ENCODE results near the gene MYRF.

MYRF gene

DNA sequence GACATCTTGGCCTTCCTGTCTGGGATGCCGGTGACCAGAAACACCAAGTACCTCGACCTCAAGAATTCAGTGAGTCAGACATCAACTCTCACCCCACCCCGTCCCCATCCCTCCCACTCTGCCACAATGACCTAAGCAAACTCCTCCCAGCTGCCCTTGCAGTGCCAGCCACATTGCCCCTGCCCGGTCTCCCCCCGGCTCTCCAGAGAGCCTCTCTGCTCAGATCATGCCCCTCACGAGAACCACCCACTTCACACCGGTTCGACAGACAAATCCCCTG, 23.6 kb upstream of the MYRF start:
- no peak overlapping the region for H3K4me2 ChIP-seq (ENCODE audit: low read depth, low read length, poor library complexity, severe bottlenecking)
- no peaks in the 10 kb centered on the region for H3K27me3 ChIP-seq (ENCODE audit: insufficient read depth, low read length, poor library complexity, severe bottlenecking)
- H2AFZ ChIP-seq (ENCODE audit: low read length), result no peak overlapping the region

DNA sequence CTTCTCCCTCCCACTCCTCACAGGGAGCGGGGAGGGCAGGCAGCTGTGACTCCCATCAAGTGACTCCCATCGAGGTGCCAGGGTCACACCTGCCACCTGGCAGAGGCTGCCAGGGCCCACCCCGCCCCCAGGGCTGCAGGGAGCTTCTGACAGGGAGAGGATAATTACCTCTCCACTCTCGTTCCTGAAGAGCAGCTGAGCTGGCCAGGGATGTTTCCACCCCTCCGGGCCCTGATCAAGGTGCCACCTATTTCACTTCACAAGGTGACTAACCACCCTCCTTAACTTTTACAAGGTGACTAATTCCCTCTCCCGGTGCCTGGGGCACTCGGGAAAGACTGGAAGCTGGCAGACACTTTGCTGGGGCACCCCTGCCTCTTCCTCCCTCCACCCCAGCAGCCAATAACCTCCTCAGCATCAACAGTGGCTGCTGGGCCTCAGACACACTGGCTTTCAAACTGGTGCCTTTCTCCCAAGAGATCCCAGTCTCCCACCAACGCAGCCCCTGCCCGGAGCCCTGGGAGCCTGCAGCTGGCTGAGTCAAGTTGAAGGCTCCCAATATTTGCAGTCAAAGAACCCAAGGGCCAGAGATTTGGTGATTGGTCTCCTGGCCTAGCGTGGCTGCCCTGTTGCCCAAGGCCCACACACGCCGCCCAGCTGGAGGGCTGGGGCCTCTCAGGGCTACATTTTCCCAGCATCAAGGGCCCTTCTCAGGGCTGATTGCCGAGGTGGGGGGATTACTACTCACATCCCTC, 22.0 kb upstream of the MYRF start:
- H3F3A ChIP-seq (ENCODE audit: low read depth), result no peaks in the 10 kb centered on the region
- no peaks in the 10 kb centered on the region for H4K20me1 ChIP-seq (ENCODE audit: insufficient read depth, low read length, poor library complexity, severe bottlenecking)
- no peak overlapping the region for H2AFZ ChIP-seq (ENCODE audit: low read length)
- H3K4me2 ChIP-seq (ENCODE audit: low read depth, low read length, poor library complexity, severe bottlenecking), result no peak overlapping the region
- no peak overlapping the region for H3K9ac ChIP-seq (ENCODE audit: low read depth, low read length, poor library complexity, severe bottlenecking)
- no peaks in the 10 kb centered on the region for H3K9me2 ChIP-seq (replicated peaks; ENCODE audit: low read depth, low read length)
- no peak for TF ChIP-seq EZH2phosphoT487 (IDR thresholded peaks at IDR 0.05; ENCODE audit: borderline replicate concordance)
- TF ChIP-seq, protein P1, sequence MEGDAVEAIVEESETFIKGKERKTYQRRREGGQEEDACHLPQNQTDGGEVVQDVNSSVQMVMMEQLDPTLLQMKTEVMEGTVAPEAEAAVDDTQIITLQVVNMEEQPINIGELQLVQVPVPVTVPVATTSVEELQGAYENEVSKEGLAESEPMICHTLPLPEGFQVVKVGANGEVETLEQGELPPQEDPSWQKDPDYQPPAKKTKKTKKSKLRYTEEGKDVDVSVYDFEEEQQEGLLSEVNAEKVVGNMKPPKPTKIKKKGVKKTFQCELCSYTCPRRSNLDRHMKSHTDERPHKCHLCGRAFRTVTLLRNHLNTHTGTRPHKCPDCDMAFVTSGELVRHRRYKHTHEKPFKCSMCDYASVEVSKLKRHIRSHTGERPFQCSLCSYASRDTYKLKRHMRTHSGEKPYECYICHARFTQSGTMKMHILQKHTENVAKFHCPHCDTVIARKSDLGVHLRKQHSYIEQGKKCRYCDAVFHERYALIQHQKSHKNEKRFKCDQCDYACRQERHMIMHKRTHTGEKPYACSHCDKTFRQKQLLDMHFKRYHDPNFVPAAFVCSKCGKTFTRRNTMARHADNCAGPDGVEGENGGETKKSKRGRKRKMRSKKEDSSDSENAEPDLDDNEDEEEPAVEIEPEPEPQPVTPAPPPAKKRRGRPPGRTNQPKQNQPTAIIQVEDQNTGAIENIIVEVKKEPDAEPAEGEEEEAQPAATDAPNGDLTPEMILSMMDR (conservative IDR thresholded peaks at IDR 0.05; ENCODE audit: low read length), result no peak
- no peaks in the 10 kb centered on the region for H3K4me1 ChIP-seq (ENCODE audit: insufficient read depth, low read length, poor library complexity, severe bottlenecking)
- H3K36me3 ChIP-seq (ENCODE audit: insufficient read depth, low read length), result no peaks in the 10 kb centered on the region
- H3K27me3 ChIP-seq (ENCODE audit: insufficient read depth, low read length, poor library complexity, severe bottlenecking), result no peaks in the 10 kb centered on the region
- no peak overlapping the region for H3K4me3 ChIP-seq (ENCODE audit: low read length, poor library complexity, severe bottlenecking)
- no peaks in the 10 kb centered on the region for H3K9me3 ChIP-seq (ENCODE audit: insufficient read depth, low read depth, low read length)
- H3K79me2 ChIP-seq (ENCODE audit: insufficient read depth, low read length), result no peaks in the 10 kb centered on the region

More for the DNA sequence above, 23.6 kb upstream of the MYRF start:
- H3K4me3 ChIP-seq (ENCODE audit: low read length, poor library complexity, severe bottlenecking), result no peak overlapping the region
- H3K36me3 ChIP-seq (ENCODE audit: insufficient read depth, low read length), result no peaks in the 10 kb centered on the region
- H3K79me2 ChIP-seq (ENCODE audit: insufficient read depth, low read length), result no peaks in the 10 kb centered on the region
- no peaks in the 10 kb centered on the region for H3K9me3 ChIP-seq (ENCODE audit: insufficient read depth, low read depth, low read length)
- TF ChIP-seq, protein P1 (conservative IDR thresholded peaks at IDR 0.05; ENCODE audit: low read length), result no peak
- TF ChIP-seq EZH2phosphoT487 (IDR thresholded peaks at IDR 0.05; ENCODE audit: borderline replicate concordance), result no peak
- no peaks in the 10 kb centered on the region for H3K4me1 ChIP-seq (ENCODE audit: insufficient read depth, low read length, poor library complexity, severe bottlenecking)
- H3F3A ChIP-seq (ENCODE audit: low read depth), result no peaks in the 10 kb centered on the region
- no peaks in the 10 kb centered on the region for H4K20me1 ChIP-seq (ENCODE audit: insufficient read depth, low read length, poor library complexity, severe bottlenecking)
- no peak overlapping the region for H3K9ac ChIP-seq (ENCODE audit: low read depth, low read length, poor library complexity, severe bottlenecking)
- H3K9me2 ChIP-seq (replicated peaks; ENCODE audit: low read depth, low read length), result no peaks in the 10 kb centered on the region

DNA sequence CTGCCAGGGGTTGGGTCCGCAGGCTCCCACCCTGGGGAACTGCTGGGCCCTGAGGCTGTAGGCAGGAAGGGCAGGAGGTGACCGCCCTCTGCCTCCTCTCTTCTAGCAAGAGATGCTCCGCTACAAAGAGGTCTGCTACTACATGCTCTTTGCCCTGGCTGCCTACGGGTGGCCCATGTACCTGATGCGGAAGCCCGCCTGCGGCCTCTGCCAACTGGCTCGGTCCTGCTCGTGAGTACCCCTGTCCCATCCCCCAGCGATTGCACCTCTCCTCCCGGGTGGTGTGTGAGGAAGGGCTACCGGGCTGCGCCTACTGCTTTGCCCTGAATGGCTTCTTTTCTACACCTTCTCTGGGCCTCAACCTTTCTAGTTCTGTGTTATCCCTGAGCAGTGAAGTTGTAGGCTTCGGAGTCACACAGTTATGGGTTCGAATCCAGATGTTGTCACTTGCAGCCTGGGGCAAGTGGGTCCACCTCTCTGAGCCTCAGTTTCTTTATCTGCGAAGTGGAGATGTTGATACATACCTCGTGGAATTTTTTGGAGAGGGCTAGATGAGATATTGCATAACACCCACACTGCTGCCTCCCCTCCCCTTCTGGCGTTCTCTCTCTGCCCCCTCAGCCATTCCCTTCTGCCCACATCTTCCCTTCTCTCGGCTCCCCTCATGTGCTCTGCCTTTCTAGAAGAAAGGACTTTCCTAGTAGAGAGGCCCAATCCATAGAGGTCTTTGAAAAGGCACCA, 21.1 kb upstream of the MYRF start:
- no peak overlapping the region for H3K4me2 ChIP-seq (ENCODE audit: low read depth, low read length, poor library complexity, severe bottlenecking)
- H3K4me3 ChIP-seq (ENCODE audit: low read length, poor library complexity, severe bottlenecking), result no peak overlapping the region
- H3K9me2 ChIP-seq (replicated peaks; ENCODE audit: low read depth, low read length), result no peaks in the 10 kb centered on the region
- no peak overlapping the region for H3K9ac ChIP-seq (ENCODE audit: low read depth, low read length, poor library complexity, severe bottlenecking)
- no peaks in the 10 kb centered on the region for H4K20me1 ChIP-seq (ENCODE audit: insufficient read depth, low read length, poor library complexity, severe bottlenecking)
- TF ChIP-seq EZH2phosphoT487 (IDR thresholded peaks at IDR 0.05; ENCODE audit: borderline replicate concordance), result no peak
- TF ChIP-seq, protein P1 (conservative IDR thresholded peaks at IDR 0.05; ENCODE audit: low read length), result no peak
- no peaks in the 10 kb centered on the region for H3K27me3 ChIP-seq (ENCODE audit: insufficient read depth, low read length, poor library complexity, severe bottlenecking)
- no peaks in the 10 kb centered on the region for H3K36me3 ChIP-seq (ENCODE audit: insufficient read depth, low read length)
- H3F3A ChIP-seq (ENCODE audit: low read depth), result no peaks in the 10 kb centered on the region
- no peaks in the 10 kb centered on the region for H3K4me1 ChIP-seq (ENCODE audit: insufficient read depth, low read length, poor library complexity, severe bottlenecking)
- no peak overlapping the region for H2AFZ ChIP-seq (ENCODE audit: low read length)
- no peaks in the 10 kb centered on the region for H3K79me2 ChIP-seq (ENCODE audit: insufficient read depth, low read length)
- H3K9me3 ChIP-seq (ENCODE audit: insufficient read depth, low read depth, low read length), result no peaks in the 10 kb centered on the region
